LoVo (cell line): ENCODE results near the gene NRDC.

Source experiments
- DNase-seq: peaks from one replicate; pipeline ENCODE4 v3.0.0-alpha.2; 2016; ENCODE audit warnings: low spot score

NRDC gene, protein sequence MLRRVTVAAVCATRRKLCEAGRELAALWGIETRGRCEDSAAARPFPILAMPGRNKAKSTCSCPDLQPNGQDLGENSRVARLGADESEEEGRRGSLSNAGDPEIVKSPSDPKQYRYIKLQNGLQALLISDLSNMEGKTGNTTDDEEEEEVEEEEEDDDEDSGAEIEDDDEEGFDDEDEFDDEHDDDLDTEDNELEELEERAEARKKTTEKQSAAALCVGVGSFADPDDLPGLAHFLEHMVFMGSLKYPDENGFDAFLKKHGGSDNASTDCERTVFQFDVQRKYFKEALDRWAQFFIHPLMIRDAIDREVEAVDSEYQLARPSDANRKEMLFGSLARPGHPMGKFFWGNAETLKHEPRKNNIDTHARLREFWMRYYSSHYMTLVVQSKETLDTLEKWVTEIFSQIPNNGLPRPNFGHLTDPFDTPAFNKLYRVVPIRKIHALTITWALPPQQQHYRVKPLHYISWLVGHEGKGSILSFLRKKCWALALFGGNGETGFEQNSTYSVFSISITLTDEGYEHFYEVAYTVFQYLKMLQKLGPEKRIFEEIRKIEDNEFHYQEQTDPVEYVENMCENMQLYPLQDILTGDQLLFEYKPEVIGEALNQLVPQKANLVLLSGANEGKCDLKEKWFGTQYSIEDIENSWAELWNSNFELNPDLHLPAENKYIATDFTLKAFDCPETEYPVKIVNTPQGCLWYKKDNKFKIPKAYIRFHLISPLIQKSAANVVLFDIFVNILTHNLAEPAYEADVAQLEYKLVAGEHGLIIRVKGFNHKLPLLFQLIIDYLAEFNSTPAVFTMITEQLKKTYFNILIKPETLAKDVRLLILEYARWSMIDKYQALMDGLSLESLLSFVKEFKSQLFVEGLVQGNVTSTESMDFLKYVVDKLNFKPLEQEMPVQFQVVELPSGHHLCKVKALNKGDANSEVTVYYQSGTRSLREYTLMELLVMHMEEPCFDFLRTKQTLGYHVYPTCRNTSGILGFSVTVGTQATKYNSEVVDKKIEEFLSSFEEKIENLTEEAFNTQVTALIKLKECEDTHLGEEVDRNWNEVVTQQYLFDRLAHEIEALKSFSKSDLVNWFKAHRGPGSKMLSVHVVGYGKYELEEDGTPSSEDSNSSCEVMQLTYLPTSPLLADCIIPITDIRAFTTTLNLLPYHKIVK

GRCh38 chr1:51878616-51879336, at the start of gene NRDC:
Gene NRDC, minus strand, starts transcription at chr1:51878727. Its CDS starts 112 bp downstream, at chr1:51878615.
- peak; percentile 99 for DNase-seq

GRCh38 chr1:51927029-51927428, 48.5 kb upstream of the NRDC start:
- DNase-seq = no peak

GRCh38 chr1:51926171-51926812, 47.8 kb upstream of the NRDC start:
- no peak for DNase-seq

GRCh38 chr1:51924455-51924854, 45.9 kb upstream of the NRDC start:
- no peak for DNase-seq

- no peak for DNase-seq
Observed at GRCh38 chr1:51922040-51922439, 43.5 kb upstream of the NRDC start.

DNA sequence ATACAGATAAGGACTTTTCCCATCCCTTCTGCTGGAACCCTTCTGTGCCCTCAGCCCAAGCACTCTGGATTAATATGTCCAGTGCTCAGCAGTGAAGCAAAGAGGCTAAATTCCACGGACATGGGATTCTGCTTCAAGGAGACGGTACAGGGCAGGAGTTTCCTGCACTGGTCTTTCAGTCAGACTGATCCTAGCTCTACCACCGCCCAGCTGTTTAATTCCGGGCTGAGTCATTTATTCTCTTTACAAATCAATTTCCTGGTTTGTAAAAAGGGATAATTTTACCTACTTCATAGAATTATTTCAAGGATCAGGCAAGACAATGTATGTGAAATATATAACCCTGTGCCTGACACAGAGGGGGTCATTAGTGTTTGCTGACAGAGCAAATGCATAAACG, 41.6 kb upstream of the NRDC start:
- DNase-seq = no peak

DNA sequence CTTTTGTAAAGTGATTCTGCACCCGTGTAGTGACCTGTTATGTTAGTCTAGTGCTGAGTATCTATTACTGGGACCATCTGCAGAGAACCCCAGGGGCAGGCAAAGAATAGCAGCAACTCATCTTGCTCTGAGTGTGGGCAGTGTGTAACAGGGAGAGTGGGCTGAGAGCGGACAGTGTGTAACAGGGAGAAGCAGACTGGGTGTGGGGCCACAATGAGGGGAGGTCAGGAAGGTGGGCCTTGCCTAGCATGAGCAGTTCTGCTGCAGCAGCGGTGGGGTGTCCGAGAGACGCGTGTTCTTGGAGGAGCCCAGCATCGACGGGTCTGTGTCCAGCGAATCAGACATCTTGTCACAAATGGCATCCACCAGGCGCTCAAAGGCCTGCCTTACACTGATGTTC, 41.2 kb upstream of the NRDC start:
- DNase-seq = no peak

DNA sequence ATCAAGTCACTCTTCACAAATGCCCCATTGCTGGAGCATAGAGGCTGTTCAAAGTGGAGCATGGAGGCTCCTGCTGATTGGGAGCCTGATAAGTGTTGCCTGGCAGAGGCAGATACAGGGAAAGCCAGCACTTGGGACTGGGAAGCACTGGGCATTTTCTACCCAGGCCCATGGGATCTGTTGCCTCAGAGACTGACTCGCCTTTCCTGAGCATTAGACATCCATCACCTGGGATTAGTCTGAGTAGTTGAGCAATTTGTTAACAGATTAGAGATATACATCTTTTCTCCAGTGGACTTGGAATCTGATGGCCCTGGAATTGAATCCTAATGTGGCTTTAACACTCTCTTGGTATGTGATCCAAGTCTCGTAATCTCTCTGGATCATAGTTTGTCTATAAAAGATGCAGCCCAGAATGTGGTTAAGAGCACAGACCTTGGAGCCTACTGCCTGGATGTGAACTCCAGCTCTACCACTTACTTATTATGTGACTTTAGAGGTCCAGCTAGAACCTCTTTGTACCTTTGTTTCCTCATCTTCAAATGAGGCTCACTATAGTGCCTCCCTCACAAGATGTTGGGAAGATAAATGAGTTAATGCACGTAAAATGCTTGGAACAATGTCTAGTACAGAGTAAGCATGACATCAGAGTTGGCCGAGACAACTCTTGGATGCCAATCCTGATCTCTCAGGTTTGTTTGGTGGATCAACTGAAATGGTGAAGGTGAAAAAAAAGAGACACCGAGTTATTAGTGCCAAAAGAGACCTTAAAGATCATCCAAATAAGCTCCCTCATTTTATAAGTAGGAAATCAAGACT, 38.3 kb upstream of the NRDC start:
- no peak for DNase-seq

DNA sequence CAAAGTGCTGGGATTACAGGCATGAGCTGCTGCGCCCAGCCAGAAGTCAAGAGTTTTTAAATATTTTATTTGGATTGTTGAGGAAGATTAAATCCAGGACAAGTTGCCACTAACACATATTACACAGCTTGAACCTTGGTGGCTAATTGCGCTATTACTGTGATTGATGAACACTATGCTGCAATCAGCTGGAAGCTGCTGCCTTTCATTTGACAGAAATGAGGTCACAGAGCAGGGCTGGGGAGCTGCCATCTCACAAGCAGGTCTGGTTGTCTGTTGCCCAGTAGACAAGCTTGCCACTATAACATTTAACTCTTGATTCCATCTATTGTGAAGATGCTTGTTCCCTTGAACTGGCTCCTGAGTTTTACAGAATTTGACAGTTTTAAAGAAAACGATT, 37.4 kb upstream of the NRDC start:
- DNase-seq = no peak

DNA sequence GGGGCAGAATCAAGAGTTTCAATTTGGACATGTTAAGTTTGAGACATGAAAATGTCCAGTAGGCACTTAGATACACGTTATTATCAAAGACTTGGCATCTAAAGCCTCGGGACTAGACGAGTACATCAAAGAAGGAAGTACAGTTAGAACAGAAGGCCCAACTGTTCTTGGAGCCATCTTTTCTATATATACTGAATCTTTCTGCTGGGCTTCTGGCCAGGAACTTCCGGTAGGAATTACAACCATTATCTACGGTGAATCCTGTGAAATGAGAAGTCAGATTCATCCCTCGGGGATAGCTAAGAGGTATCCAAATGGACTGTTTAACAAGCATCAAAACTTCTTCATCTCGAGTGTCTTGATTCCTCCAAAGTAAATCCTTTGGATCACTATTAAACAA, 34.4 kb upstream of the NRDC start:
- no peak for DNase-seq

- no peak for DNase-seq
Observed at GRCh38 chr1:51910221-51911000, 31.9 kb upstream of the NRDC start.

GRCh38 chr1:51908499-51908898, 30.0 kb upstream of the NRDC start:
- no peak for DNase-seq

- no peak for DNase-seq
Observed at GRCh38 chr1:51907079-51907702, 28.7 kb upstream of the NRDC start.

DNA sequence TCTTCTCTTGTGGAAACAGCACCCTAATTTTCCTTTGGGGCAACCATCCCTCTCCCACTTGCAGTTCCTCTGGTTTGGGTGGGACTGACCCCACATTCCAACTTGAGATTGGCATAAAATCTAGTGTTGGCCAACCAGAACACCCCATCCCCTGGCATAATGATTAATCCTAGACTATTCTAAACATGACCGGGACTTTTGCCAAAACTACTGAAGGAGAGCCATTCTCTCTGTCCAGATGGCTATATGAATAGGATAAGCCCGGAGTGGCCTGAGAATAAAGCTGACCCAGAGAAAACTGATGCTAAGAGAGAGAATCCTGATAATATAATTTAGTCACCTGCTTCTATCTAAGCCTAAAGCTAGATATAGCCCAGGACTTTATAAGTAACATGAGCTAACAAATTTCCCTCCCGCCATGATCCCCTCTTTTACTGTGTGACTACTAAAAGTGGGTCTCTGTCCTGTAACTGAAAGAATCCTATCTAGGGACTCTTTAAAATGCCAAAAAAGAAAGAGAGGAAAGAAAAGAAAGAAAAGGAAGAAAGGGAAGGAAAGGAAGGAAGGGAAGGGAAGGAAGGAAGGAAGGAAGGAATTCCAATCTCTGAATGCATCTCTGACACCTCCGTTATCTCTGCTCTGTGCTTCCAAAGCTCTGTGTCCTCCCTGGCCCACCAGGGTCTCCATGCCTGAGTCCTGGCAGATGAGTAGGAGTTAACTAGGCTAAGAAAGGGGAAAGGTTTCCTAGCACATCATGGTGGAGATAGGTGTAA, 28.0 kb upstream of the NRDC start:
- no peak for DNase-seq

DNA sequence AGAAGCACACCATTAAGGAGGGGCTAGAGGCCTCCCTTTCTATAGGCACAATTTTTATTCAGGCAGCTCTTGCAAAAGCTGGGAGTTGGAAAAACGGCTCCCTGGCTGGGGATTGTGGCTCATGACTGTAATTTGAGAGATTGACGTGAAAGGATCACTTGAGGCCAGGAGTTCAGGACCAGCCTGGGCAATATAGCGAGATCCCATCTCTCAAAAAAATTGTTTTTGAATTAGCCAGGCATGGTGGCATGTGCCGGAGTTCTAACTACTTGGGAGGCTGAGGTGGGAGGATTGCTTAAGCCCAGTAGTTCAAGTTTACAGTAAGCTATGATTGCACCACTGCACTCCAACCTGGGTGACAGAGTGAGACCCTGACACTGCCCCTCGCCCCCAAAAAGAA, 23.9 kb upstream of the NRDC start:
- no peak for DNase-seq

- DNase-seq = no peak
Observed at GRCh38 chr1:51901151-51901550, 22.6 kb upstream of the NRDC start.

- DNase-seq = no peak
Observed at GRCh38 chr1:51899022-51899421, 20.5 kb upstream of the NRDC start.

DNA sequence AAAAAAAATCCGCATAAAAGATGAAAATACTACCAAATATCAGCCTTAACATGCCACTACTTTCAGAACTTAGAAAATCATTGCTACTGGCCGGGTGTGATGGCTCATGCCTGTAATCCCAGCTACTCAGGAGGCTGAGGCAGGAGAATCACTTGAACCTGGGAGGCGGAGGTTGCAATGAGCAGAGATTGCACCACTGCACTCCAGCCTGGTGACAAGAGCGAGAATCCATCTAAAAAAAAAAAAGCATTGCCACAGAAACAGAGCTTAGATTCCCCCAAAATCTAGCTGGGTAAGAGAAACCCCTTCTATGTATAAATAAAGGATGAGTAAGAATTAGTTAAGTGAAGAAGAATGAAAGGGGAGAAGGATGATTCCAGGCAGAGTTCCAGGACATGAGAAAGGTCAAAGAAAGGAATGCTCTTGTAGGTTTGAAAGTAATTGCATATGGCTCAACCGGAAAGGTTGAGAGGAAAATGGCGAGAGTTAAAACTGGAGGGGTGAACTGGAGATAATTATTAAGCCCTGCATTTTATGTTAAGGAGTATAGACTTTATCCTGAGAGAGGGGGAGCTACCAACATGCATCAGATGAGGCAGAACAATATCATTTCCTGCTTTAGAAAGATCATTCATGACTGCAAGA, 19.7 kb upstream of the NRDC start:
- no peak for DNase-seq
